Endothelial cell of umbilical vein (primary cell): ENCODE measurements around the gene MBD5. TPM values are rescaled to one million over a fixed set of nuclear protein-coding genes. Genes with fewer than 3 reads are reported as not detected.

ENCODE experiments used
- BruUV-seq: library from RNA; stranded (reverse); fragments of 400-500 nt; replicated peaks from 2 replicates; lab custom pipeline; 2021; lab: Mats Ljungman, UMichigan
- CTCF ChIA-PET: fragments of 300-600, 350-600 bp; sonication (Branson Sonifier 250); formaldehyde crosslinking; loops from one replicate; lab custom pipeline; 2021; ENCODE audit warnings: antibody characterized with exemption, inconsistent platforms; lab: Charles Lee
- POLR2A ChIA-PET: fragments of 300-600, 350-600 bp; sonication (Branson Sonifier 250); formaldehyde crosslinking; loops from one replicate; lab custom pipeline; 2021; ENCODE audit warnings: antibody characterized with exemption, inconsistent platforms; lab: Charles Lee
- DNase-seq: peaks from one replicate; pipeline ENCODE4 v3.0.0-alpha.2; 2011; ENCODE audit warnings: low read depth, low spot score
- FAIRE-seq: peaks from 2 replicates; lab custom pipeline; 2011; peaks lifted over from hg19 to GRCh38; lab: Jason Lieb, UNC
- H2AFZ ChIP-seq: 2 replicates; pipeline ENCODE4 v1.6.0; 2012; ENCODE audit warnings: low read depth, low read length, control low read depth, inconsistent platforms
- H3K27ac ChIP-seq: 2 replicates; pipeline ENCODE4 v1.5.1; 2011; ENCODE audit warnings: low read depth, mild to moderate bottlenecking, control low read depth, low read length, moderate library complexity; ENCODE audit not compliant: insufficient read depth
- H3K27me3 ChIP-seq, 2 experiments: 2 replicates each; pipeline versions ENCODE4 v1.6.0 to v1.6.1; 2011; ENCODE audit warnings: low read length in 2 of 2, mixed read lengths in 1 of 2; ENCODE audit not compliant: control insufficient read depth in 2 of 2, insufficient read depth in 2 of 2
- H3K36me3 ChIP-seq, 2 experiments: 2 replicates in 1 of 2; 3 replicates in 1 of 2; pipeline ENCODE4 v1.5.1; 2011; ENCODE audit warnings: low read length in 2 of 2, mild to moderate bottlenecking in 1 of 2, moderate library complexity in 1 of 2; ENCODE audit not compliant: control insufficient read depth in 2 of 2, insufficient read depth in 2 of 2; ENCODE audit errors: extremely low read depth in 1 of 2
- H3K4me1 ChIP-seq: 3 replicates; pipeline ENCODE4 v1.5.1; 2011; ENCODE audit warnings: mild to moderate bottlenecking, low read length; ENCODE audit not compliant: control insufficient read depth, insufficient read depth; ENCODE audit errors: extremely low read depth
- H3K4me2 ChIP-seq: 2 replicates; pipeline ENCODE4 v1.6.1; 2011; ENCODE audit warnings: low read length, control low read depth, mixed read lengths; ENCODE audit not compliant: insufficient read depth
- H3K4me3 ChIP-seq, 3 experiments: fragments of 200-600 bp in 1 of 3; sonication (generic), shearing (Covaris generic) in 1 of 3; replicated peaks in 1 of 3; 2 replicates each; pipeline ENCODE4 v1.5.1; 2011 to 2016; ENCODE audit warnings: control low read depth in 3 of 3, low read length in 3 of 3, mild to moderate bottlenecking in 2 of 3, inconsistent platforms in 1 of 3, low read depth in 1 of 3, moderate library complexity in 1 of 3; ENCODE audit not compliant: insufficient read depth in 1 of 3
- H3K79me2 ChIP-seq: 2 replicates; pipeline ENCODE4 v1.6.0; 2012; ENCODE audit warnings: low read length, inconsistent platforms; ENCODE audit not compliant: control insufficient read depth, insufficient read depth
- H3K9ac ChIP-seq: replicated peaks from 2 replicates; pipeline ENCODE3; 2011; ENCODE audit warnings: low read length, control low read depth; ENCODE audit not compliant: insufficient read depth; ENCODE audit errors: extremely low read depth
- H3K9me1 ChIP-seq: replicated peaks from 3 replicates; pipeline ENCODE4 v1.6.0; 2011; ENCODE audit warnings: mild to moderate bottlenecking, low read length; ENCODE audit not compliant: control insufficient read depth, insufficient read depth; ENCODE audit errors: extremely low read depth
- H3K9me3 ChIP-seq: replicated peaks from 2 replicates; pipeline ENCODE4 v1.5.1; 2012; ENCODE audit warnings: low read length, inconsistent platforms; ENCODE audit not compliant: control insufficient read depth, insufficient read depth
- H4K20me1 ChIP-seq: replicated peaks from 2 replicates; pipeline ENCODE3; 2011; ENCODE audit warnings: mild to moderate bottlenecking, low read length; ENCODE audit not compliant: control insufficient read depth, insufficient read depth; ENCODE audit errors: extremely low read depth
- EZH2 ChIP-seq: IDR thresholded peaks from 2 replicates; pipeline ENCODE4 v1.6.1; 2012; ENCODE audit warnings: borderline replicate concordance, low read depth, mild to moderate bottlenecking, moderate library complexity, low read length, inconsistent platforms; ENCODE audit not compliant: severe bottlenecking
- FOS ChIP-seq: IDR thresholded peaks from 2 replicates; pipeline ENCODE4 v1.6.1; 2011; ENCODE audit warnings: mild to moderate bottlenecking, low read length, moderate library complexity, borderline replicate concordance; ENCODE audit not compliant: insufficient read depth
- GATA2 ChIP-seq: IDR thresholded peaks from 2 replicates; pipeline ENCODE4 v1.7.0; 2011; ENCODE audit warnings: low read depth, mild to moderate bottlenecking, moderate library complexity, mixed read lengths, low read length; ENCODE audit not compliant: insufficient read length, insufficient read depth
- JUN ChIP-seq: IDR thresholded peaks from 2 replicates; pipeline ENCODE4 v1.6.1; 2011; ENCODE audit warnings: borderline replicate concordance, low read depth; ENCODE audit not compliant: insufficient read length, insufficient read depth
- MYC ChIP-seq: IDR thresholded peaks from one replicate; pipeline ENCODE4 v1.6.1; 2011; ENCODE audit warnings: mild to moderate bottlenecking, low read depth, low read length
- POLR2A ChIP-seq: IDR thresholded peaks from 2 replicates; pipeline ENCODE4 v1.6.1; 2012; ENCODE audit warnings: low read depth, mild to moderate bottlenecking, control low read depth, low read length
- POLR2AphosphoS5 ChIP-seq: IDR thresholded peaks from 2 replicates; pipeline ENCODE4 v1.6.1; 2012; ENCODE audit warnings: low read depth, mild to moderate bottlenecking, control low read depth, low read length, moderate library complexity; ENCODE audit not compliant: insufficient read depth
- dilution Hi-C: fragments of 300-500 bp; cut with MboI; formaldehyde crosslinking; loops from one replicate; pipeline ENCODE4 v1.15.0; 2019; ENCODE audit warnings: low sequenced_read_pairs; ENCODE audit not compliant: extremely low pct_ligation_motif_present
- intact Hi-C: fragments of 100-400 bp; cut with micrococcal nuclease; formaldehyde crosslinking; loops from one replicate; pipeline ENCODE4 v1.10.0; 2022
- polyA plus RNA-seq, 4 experiments: library from polyadenylated mRNA; depleted of rRNA in 3 of 4; stranded (reverse) in 3 of 4; unstranded in 1 of 4; fragments of >200 nt; gene quantifications; 2 replicates each; pipeline versions ENCODE4 v1.2.1 to v1.2.3, GENCODE V29; 2011 to 2012; ENCODE audit warnings: missing spikeins in 1 of 4
- total RNA-seq: library from RNA; stranded (reverse); gene quantifications from 2 replicates; pipeline ENCODE4 v1.2.3, GENCODE V29; 2021
- TF ChIP-seq, protein P1 (sequence below): IDR thresholded peaks from 2 replicates; pipeline ENCODE4 v1.6.1; 2011; ENCODE audit not compliant: insufficient read depth, insufficient read length
- TF ChIP-seq, protein P2 (sequence below), 2 donors: IDR thresholded peaks; 1 replicate in 1 of 2; 2 replicates in 1 of 2; pipeline ENCODE4 v1.5.1; 2011; ENCODE audit warnings: low read length in 2 of 2, mild to moderate bottlenecking in 2 of 2, moderate library complexity in 2 of 2, control low read depth in 1 of 2, inconsistent platforms in 1 of 2, low read depth in 1 of 2; ENCODE audit not compliant: insufficient read depth in 1 of 2; ENCODE audit errors: extremely low read depth in 1 of 2

The MBD5 gene
- total and polyA plus RNA-seq, 2 donors (not counting 3 experiments of a cell fraction or from before 2014, with no cell fraction given) = 11.3 to 37.0 TPM

DNA sequence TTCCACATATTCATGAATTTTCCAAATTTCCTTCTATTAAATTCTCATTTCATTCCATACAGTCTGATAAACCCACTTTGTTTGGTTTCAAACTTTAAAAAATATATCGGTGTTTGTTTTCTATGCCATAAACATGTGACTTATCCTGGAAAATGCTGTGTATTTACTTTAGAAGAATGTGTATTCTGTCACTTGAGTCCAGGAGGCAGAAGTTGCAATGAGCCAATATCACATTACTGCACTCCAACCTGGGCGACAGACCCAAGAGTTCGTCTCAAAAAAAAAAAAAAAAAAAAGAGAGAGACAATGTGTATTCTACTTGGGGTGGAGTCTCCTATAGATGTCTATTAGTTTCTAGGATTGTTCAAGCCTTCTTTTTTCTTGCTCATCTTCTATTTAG is 31.8 kb downstream of the MBD5 start:
- Histone ChIP-seq H3K9me1 (no peaks in the 10 kb centered on the region), H3K9me3 (no peaks in the 10 kb centered on the region), H3K4me2 (no peak overlapping the region), H3K4me1 (no peaks in the 10 kb centered on the region), H2AFZ (no peak overlapping the region), H3K9ac (no peak overlapping the region), H3K27me3 (no peaks in the 10 kb centered on the region), H4K20me1 (peaks cover 2% of the 10 kb centered on the region), H3K79me2 (no peaks in the 10 kb centered on the region), H3K4me3 (no peak overlapping the region), H3K36me3 (no peaks in the 10 kb centered on the region), H3K27ac (no peak overlapping the region)
- dilution Hi-C loops = no loop called here
- FAIRE-seq (no peak), DNase-seq (no peak)
- BruUV-seq = no TSS peak
- CTCF ChIA-PET = interaction anchor here (1.4 kb wide), 1 partner anchor 457 kb away, joined by 4 read pairs; no protein-coding TSS in a partner anchor
- POLR2A ChIA-PET = interaction anchor here (0.7 kb wide), 1 partner anchor 25 kb away, joined by 11 read pairs; no protein-coding TSS in a partner anchor
- TF ChIP-seq FOS = no peak
- TF ChIP-seq GATA2 = no peak
- TF ChIP-seq POLR2A = no peak
- no peak for TF ChIP-seq MYC
- no peak for TF ChIP-seq POLR2AphosphoS5
- no peak for TF ChIP-seq JUN
- no peak for TF ChIP-seq EZH2
- TF ChIP-seq, protein P1, sequence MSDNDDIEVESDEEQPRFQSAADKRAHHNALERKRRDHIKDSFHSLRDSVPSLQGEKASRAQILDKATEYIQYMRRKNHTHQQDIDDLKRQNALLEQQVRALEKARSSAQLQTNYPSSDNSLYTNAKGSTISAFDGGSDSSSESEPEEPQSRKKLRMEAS = no peak
- intact Hi-C loops = no loop called here

DNA sequence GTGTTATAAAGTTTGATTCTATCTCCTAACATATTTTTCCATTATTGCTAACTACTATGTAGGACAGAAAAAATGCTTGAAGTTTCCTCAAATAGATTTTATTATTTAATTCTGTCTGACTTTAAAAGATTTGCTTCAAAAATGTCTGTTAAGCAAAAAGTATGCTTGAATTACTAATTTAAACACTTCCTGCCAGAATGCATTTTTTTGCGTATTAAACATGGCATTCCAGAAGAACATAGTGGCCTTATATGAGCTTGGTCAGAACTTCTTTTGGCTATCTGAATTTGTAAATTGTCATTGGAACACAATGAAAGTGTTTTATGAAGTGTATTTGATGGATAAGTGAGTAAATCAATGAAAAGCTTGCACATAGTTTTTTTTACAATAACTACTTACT is 37.8 kb downstream of the MBD5 start:
- intact Hi-C loops = no loop called here
- TF ChIP-seq, protein P2, sequence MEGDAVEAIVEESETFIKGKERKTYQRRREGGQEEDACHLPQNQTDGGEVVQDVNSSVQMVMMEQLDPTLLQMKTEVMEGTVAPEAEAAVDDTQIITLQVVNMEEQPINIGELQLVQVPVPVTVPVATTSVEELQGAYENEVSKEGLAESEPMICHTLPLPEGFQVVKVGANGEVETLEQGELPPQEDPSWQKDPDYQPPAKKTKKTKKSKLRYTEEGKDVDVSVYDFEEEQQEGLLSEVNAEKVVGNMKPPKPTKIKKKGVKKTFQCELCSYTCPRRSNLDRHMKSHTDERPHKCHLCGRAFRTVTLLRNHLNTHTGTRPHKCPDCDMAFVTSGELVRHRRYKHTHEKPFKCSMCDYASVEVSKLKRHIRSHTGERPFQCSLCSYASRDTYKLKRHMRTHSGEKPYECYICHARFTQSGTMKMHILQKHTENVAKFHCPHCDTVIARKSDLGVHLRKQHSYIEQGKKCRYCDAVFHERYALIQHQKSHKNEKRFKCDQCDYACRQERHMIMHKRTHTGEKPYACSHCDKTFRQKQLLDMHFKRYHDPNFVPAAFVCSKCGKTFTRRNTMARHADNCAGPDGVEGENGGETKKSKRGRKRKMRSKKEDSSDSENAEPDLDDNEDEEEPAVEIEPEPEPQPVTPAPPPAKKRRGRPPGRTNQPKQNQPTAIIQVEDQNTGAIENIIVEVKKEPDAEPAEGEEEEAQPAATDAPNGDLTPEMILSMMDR (IDR thresholded peaks at IDR 0.05; ENCODE audit: extremely low read depth in 1 of 2, insufficient read depth in 1 of 2, low read depth in 1 of 2, low read length in 2 of 2) = no peak
- TF ChIP-seq, protein P1 = no peak
- TF ChIP-seq GATA2 (no peak), POLR2AphosphoS5 (no peak)
- no peaks in the 10 kb centered on the region for H3K79me2 ChIP-seq
- H3K4me1 ChIP-seq = no peaks in the 10 kb centered on the region
- no peak overlapping the region for H3K4me2 ChIP-seq
- no peak overlapping the region for H3K4me3 ChIP-seq
- no peaks in the 10 kb centered on the region for H3K27me3 ChIP-seq
- DNase-seq = no peak
- ChIA-PET CTCF (no interaction called here), POLR2A (no interaction called here)
- no peak overlapping the region for H3K27ac ChIP-seq
- no peak overlapping the region for H2AFZ ChIP-seq
- no peaks in the 10 kb centered on the region for H3K36me3 ChIP-seq
- no peak overlapping the region for H3K9ac ChIP-seq
- no peaks in the 10 kb centered on the region for H3K9me3 ChIP-seq
- dilution Hi-C loops = no loop called here
- FAIRE-seq = no peak
- H4K20me1 ChIP-seq = no peaks in the 10 kb centered on the region
- no TSS peak for BruUV-seq
- no peaks in the 10 kb centered on the region for H3K9me1 ChIP-seq
